Stimulated activated CD8-positive, alpha-beta memory T cell treated with anti-CD3 and anti-CD28 coated beads, Interleukin-15, amount 100 ng/mL, for 4 hours (primary cell): ENCODE data around the gene OR2M7.
"Not testable (repeated sequence)": the region's sequence is repeated elsewhere in the genome, so short reads cannot be mapped to it uniquely, and the experiment has no call there.

Experiments
- DNase-seq, 2 donors: peaks; one replicate each; pipeline ENCODE4 v3.0.0-alpha.2; 2020; ENCODE audit warnings: low read depth in 2 of 2

OR2M7 gene, protein sequence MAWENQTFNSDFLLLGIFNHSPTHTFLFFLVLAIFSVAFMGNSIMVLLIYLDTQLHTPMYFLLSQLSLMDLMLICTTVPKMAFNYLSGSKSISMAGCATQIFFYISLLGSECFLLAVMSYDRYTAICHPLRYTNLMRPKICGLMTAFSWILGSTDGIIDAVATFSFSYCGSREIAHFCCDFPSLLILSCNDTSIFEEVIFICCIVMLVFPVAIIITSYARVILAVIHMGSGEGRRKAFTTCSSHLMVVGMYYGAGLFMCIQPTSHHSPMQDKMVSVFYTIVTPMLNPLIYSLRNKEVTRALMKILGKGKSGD

GRCh38 chr1:248324468-248324867, at the start of gene OR2M7:
TSS of gene OR2M7 (minus strand) at chr1:248324568. CDS start at chr1:248324568, 0 bp downstream.
- no peak for DNase-seq

- DNase-seq = no peak
These were observed 49.4 kb upstream of the OR2M7 start for GRCh38 chr1:248373761-248374160.

DNA sequence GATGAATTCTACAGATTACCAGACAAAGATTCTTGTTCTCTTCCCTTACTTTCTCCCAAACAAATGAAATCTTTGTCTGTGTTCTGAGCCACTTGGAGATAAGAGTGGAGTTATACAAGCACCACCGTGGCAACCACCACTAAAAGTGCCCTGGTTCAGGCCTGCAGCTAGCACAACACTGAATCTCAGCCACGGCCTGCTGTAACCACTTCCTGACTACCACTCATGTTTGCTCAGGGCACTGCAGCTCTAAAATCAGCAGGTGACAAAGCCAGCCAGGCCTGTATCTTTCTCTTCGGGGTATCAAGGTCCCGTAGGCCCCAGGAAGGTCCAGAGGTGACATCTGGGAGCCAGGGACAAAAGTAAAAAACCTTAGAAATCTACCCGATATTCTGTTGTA, 48.0 kb upstream of the OR2M7 start:
- no peak for DNase-seq

GRCh38 chr1:248366609-248367008, 42.2 kb upstream of the OR2M7 start:
- no peak for DNase-seq

DNA sequence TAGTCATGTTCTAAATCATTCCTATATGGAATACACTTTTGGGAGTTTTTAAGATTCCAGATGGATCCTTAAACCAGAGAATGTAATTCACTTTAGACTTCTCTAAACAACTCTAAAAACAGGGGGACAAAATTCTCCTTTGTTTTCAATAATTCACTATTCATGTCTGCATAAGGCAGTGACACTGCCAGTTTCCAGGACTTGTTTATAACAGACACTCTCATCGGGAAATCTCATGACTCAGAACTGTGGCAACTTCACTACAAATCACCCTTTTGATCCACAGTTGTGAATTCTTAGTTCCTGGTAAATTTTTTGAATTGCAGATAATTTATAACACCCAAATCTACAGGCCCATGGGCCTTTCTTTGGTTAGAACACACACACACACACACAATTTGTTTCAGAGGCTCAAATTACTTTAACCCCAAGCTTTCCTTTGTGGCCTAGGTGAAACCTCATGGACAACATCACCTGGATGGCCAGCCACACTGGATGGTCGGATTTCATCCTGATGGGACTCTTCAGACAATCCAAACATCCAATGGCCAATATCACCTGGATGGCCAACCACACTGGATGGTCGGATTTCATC, 36.9 kb upstream of the OR2M7 start, which contains the start of gene OR2T4:
OR2T4 (plus strand) TSS at position 545 of the 595 bp plus-strand sequence; CDS start at position 545, 0 bp downstream.
- no peak for DNase-seq

- DNase-seq = no peak
These were observed 35.0 kb upstream of the OR2M7 start for GRCh38 chr1:248359415-248359814.

- DNase-seq = no peak
These were observed 24.1 kb upstream of the OR2M7 start, which contains the start of gene OR14C36 for GRCh38 chr1:248348475-248348874. TSS of gene OR14C36 (plus strand) at chr1:248348775. CDS start at chr1:248348775, 0 bp downstream.

DNA sequence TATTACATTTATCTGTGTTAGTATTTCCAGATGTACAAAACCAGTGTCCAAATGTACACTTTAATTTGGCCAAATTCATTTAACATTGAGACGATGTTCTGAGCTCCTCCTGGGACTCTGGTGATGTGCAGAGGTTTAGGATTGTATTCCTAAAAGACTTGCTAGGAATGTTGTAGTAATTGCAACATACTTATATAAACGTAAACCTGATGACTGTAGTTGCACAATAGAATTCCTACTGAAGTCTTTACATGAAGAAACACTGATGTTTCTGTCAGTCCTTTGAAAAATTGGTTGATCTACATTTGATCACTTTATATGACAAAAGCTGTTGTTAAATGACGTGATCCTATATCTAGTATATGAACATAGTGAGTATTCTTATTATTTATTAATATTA, 19.1 kb upstream of the OR2M7 start:
- no peak for DNase-seq

- DNase-seq = no peak
These were observed 7.6 kb downstream of the OR2M7 start for GRCh38 chr1:248316796-248317195.

GRCh38 chr1:248306740-248307139, 17.6 kb downstream of the OR2M7 start:
- not testable (repeated sequence) for DNase-seq

DNA sequence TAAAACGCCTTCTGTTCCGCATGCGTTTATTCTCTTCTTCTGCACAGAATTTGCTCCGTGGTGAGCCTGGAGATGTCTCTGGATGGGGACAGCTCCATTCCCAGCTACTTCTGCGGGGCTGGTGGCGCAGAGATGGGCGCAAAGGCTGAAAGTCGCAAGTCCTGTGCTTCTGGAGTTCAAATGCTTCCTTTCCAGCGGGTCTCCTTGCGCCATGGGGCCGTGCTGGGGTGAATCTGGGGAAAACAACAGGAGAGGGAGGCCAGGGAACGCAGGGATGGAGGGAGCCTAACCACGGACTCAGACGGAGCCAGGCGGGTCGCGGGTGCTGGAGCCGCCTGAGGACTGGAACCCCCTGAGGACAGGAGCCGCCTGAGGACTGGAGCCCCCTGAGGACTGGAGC, 18.3 kb downstream of the OR2M7 start:
- no peak for DNase-seq

DNA sequence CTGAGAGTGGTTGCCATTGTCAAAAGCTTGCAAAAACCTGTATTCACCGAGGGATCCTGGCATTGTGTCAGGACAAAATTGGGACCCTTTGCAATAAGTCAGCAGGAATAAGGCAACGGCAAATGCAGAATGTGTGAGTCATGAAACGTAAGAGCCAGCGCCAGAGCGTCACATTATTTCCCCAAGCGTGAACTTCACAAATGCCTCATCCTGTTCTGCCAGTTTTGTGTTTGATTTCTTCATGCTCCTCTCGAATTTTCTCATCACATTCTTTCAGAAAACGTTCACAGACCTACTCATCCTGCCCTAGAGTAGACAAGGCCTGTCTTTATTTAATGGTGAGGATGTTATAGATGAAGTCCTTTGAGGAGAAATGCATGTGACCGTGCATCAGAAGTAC, 18.7 kb downstream of the OR2M7 start:
- not testable (repeated sequence) for DNase-seq

GRCh38 chr1:248303324-248303723, 21.0 kb downstream of the OR2M7 start, which contains the start of gene OR2T12:
TSS of gene OR2T12 (minus strand) at chr1:248303424. CDS start at chr1:248295578, 7,846 bp downstream.
- no peak for DNase-seq

- DNase-seq = no peak
These were observed 36.0 kb downstream of the OR2M7 start for GRCh38 chr1:248288391-248288790.

GRCh38 chr1:248277876-248278275, 46.5 kb downstream of the OR2M7 start, which contains the start of gene OR2T33:
TSS of gene OR2T33 (minus strand) at chr1:248277976. CDS start at chr1:248273814, 4,162 bp downstream.
- no peak for DNase-seq
